Transverse colon (tissue), 4 donors: ENCODE measurements around the gene PEX10. TPM values are rescaled to one million over a fixed set of nuclear protein-coding genes. Genes with fewer than 3 reads are reported as not detected.

ENCODE experiments used
- DNase-seq: peaks from one replicate; pipeline ENCODE4 v3.0.0-alpha.2; 2019
- H3K27ac ChIP-seq, 4 donors: fragments of 200-600 bp; sonication (generic); 2 replicates each; pipeline ENCODE4 v1.5.1; 2016 to 2018; ENCODE audit warnings: inconsistent platforms in 4 of 4
- H3K27me3 ChIP-seq: fragments of 200-600 bp; sonication (generic); 2 replicates; pipeline ENCODE4 v1.5.1; 2017; ENCODE audit warnings: inconsistent platforms
- H3K36me3 ChIP-seq, 4 donors: fragments of 200-600 bp; sonication (generic); 2 replicates each; pipeline ENCODE4 v1.5.1; 2017 to 2019; ENCODE audit warnings: inconsistent platforms in 4 of 4
- H3K4me1 ChIP-seq, 4 donors: fragments of 200-600 bp; sonication (generic); 2 replicates each; pipeline ENCODE4 v1.5.1; 2017 to 2020; ENCODE audit warnings: inconsistent platforms in 4 of 4
- H3K4me3 ChIP-seq, 4 donors: fragments of 200-600 bp; sonication (generic); 1 replicate in 1 of 4; 2 replicates in 3 of 4; pipeline versions ENCODE4 v1.5.1 to v1.6.1; 2017 to 2019; ENCODE audit warnings: inconsistent platforms in 4 of 4
- H3K9me3 ChIP-seq, 2 donors: fragments of 200-600 bp; sonication (generic); 2 replicates each; pipeline ENCODE4 v1.5.1; 2017 to 2019; ENCODE audit warnings: inconsistent platforms in 2 of 2
- EP300 ChIP-seq: sonication (generic); formaldehyde crosslinking; IDR thresholded peaks from one replicate; pipeline ENCODE4 v1.6.1; 2017; ENCODE audit warnings: antibody characterized with exemption, low read depth
- POLR2A ChIP-seq: fragments of 450-650 bp; IDR thresholded peaks from one replicate; pipeline ENCODE4 v1.6.1; 2016; ENCODE audit warnings: antibody characterized with exemption, mild to moderate bottlenecking, moderate library complexity
- POLR2AphosphoS5 ChIP-seq, 3 donors: sonication (generic); formaldehyde crosslinking; IDR thresholded peaks; one replicate each; pipeline ENCODE4 v1.6.1; 2016; ENCODE audit warnings: antibody characterized with exemption in 3 of 3
- WGBS, 2 donors: methylation state at CpG; one replicate each; pipeline ENCODE4 v1.1.5; 2018; ENCODE audit warnings: low coverage in 1 of 2; 5-methylcytosine and 5-hydroxymethylcytosine counted together
- in situ Hi-C, 4 donors: fragments of 200-750 bp; cut with MboI; loops; one replicate each; pipeline versions ENCODE4 v1.15.0 to v1.15.1; 2017; ENCODE audit warnings: low sequenced_read_pairs in 3 of 4, low pct_ligation_motif_present in 1 of 4, low pct_unique_long_range_greater_than_20kb in 1 of 4
- intact Hi-C: fragments of 100-400 bp; cut with DNase I; formaldehyde crosslinking; loops from one replicate; pipeline ENCODE4 v1.15.1; 2023; ENCODE audit warnings: low total_unique reads
- total RNA-seq, 4 donors: library from RNA; depleted of rRNA; stranded (reverse); fragments of >200 nt; gene quantifications; one replicate each; pipeline ENCODE4 v1.1.0, GENCODE V29; 2016
- TF ChIP-seq, protein P1 (sequence below), 5 experiments: fragments of 200-600 bp in 3 of 5; fragments of 450-650 bp in 2 of 5; sonication (generic) in 3 of 5; IDR thresholded peaks; 1 replicate in 2 of 5; 2 replicates in 3 of 5; pipeline ENCODE4 v1.5.1; 2016 to 2017; ENCODE audit warnings: antibody characterized with exemption in 5 of 5, inconsistent platforms in 3 of 5, mild to moderate bottlenecking in 2 of 5, moderate library complexity in 1 of 5

Gene PEX10
- total RNA-seq, 4 donors from 2014 or later: 16.9 to 28.8 (median 21.3) TPM

GRCh38 chr1:2376931-2377672 lies 35.3 kb downstream of the PEX10 start:
- Histone ChIP-seq H3K9me3 (no peaks in the 10 kb centered on the region), H3K4me3 (no peak overlapping the region), H3K27ac (no peak overlapping the region), H3K36me3 (no peaks in the 10 kb centered on the region), H3K4me1 (peaks cover 0 to 9% (median 2%) of the 10 kb centered on the region in 4 donors), H3K27me3 (no peaks in the 10 kb centered on the region)
- intact Hi-C loops: no loop called here
- in situ Hi-C loops: loop anchor here in 1 of 4 donors (10.0 kb wide), 1 partner anchor 172 kb away; no protein-coding TSS in a partner anchor
- WGBS, 2 donors: 65 to 85% methylated on average over 4 to 19 of the region's 25 CpGs
- DNase-seq: peak; percentile 5
- TF ChIP-seq, protein P1, sequence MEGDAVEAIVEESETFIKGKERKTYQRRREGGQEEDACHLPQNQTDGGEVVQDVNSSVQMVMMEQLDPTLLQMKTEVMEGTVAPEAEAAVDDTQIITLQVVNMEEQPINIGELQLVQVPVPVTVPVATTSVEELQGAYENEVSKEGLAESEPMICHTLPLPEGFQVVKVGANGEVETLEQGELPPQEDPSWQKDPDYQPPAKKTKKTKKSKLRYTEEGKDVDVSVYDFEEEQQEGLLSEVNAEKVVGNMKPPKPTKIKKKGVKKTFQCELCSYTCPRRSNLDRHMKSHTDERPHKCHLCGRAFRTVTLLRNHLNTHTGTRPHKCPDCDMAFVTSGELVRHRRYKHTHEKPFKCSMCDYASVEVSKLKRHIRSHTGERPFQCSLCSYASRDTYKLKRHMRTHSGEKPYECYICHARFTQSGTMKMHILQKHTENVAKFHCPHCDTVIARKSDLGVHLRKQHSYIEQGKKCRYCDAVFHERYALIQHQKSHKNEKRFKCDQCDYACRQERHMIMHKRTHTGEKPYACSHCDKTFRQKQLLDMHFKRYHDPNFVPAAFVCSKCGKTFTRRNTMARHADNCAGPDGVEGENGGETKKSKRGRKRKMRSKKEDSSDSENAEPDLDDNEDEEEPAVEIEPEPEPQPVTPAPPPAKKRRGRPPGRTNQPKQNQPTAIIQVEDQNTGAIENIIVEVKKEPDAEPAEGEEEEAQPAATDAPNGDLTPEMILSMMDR (IDR thresholded peaks at IDR 0.05): no peak
- TF ChIP-seq POLR2A: no peak
- no peak for TF ChIP-seq EP300
- no peak for TF ChIP-seq POLR2AphosphoS5 (IDR thresholded peaks at IDR 0.05)

- WGBS, 2 donors: 89% methylated on average over 23 of the region's 23 CpGs; no CpG with 5 or more reads in 1 of the 2 donors
- no peak overlapping the region for H3K4me3 ChIP-seq
- H3K9me3 ChIP-seq: no peaks in the 10 kb centered on the region
- no peak overlapping the region for H3K27ac ChIP-seq
- no peaks in the 10 kb centered on the region for H3K27me3 ChIP-seq
- in situ Hi-C loops (loop anchor here in 1 of 4 donors (10.0 kb wide), 1 partner anchor 172 kb away; no protein-coding TSS in a partner anchor), intact Hi-C loops (no loop called here)
- peak; percentile 4 for DNase-seq
- H3K4me1 ChIP-seq: peaks cover 0 to 1% (median under 1%) of the 10 kb centered on the region in 4 donors
- TF ChIP-seq, protein P1 (IDR thresholded peaks at IDR 0.05): no peak
- no peak for TF ChIP-seq POLR2A
- TF ChIP-seq EP300: no peak
- TF ChIP-seq POLR2AphosphoS5 (IDR thresholded peaks at IDR 0.05): no peak
- no peaks in the 10 kb centered on the region for H3K36me3 ChIP-seq
Measured at GRCh38 chr1:2376261-2376741, 36.1 kb downstream of the PEX10 start.

DNA sequence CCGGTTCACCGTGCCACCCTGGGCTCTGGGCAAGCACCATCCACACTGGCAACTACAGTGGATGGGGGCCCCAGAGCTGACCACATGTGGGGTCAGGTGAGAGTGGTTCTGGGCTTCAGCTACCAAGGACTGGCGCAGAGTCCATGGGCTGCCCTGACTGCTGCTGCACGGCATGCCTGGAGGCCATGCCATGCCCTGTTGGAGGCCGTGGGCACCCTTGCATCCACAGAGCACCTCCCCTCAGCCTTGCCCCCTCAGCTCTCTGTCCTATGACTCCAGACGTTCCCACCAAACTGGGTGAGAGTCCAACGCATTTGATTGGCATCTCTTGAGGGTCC lies 36.5 kb downstream of the PEX10 start:
- H3K27ac ChIP-seq: no peak overlapping the region
- no peak for TF ChIP-seq POLR2A
- TF ChIP-seq EP300: no peak
- TF ChIP-seq POLR2AphosphoS5 (IDR thresholded peaks at IDR 0.05): no peak
- TF ChIP-seq, protein P1 (IDR thresholded peaks at IDR 0.05): no peak
- no peaks in the 10 kb centered on the region for H3K36me3 ChIP-seq
- 82% methylated on average over 7 of the region's 7 CpGs; no CpG with 5 or more reads in 1 of the 2 donors for WGBS, 2 donors
- H3K9me3 ChIP-seq: no peaks in the 10 kb centered on the region
- no peaks in the 10 kb centered on the region for H3K4me1 ChIP-seq
- H3K27me3 ChIP-seq: no peaks in the 10 kb centered on the region
- H3K4me3 ChIP-seq: no peak overlapping the region
- in situ Hi-C loops (loop anchor here in 1 of 4 donors (10.0 kb wide), 1 partner anchor 171 kb away; no protein-coding TSS in a partner anchor), intact Hi-C loops (no loop called here)
- DNase-seq: no peak

DNA sequence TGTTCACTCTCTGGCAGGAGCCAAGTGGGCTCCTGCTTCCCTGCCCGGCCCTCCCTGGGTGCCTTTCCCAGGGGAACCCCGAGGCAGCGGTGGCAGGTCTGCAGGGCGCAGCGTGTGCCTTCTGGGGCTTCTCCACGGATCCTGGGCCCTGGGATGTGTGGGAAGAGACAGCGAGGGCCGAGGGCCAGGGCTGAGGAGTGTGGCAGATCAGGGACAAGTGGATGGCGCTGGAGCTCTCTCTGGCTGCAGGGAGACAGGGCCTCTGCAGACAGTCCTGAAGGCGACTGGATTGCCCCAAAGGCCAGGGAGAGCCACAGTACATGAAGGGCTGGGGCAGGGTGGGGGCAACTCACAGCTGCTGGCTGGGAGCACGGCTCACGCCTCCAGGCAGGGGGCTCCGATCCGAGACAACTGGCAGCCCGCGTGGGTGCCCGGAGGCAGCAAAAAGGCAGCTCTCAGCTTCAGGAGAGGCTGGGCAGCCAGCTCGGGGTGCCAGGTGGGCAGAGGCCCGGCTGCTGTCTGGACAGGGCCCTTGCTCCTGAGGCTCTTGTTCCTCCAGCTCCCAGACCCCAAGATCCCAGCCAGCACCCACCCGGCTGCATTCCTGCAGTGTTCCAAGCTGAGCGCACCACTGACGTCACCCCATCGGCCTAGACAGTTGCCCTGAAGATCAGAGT lies 37.0 kb downstream of the PEX10 start:
- H3K4me3 ChIP-seq: no peak overlapping the region
- H3K4me1 ChIP-seq: no peaks in the 10 kb centered on the region
- TF ChIP-seq EP300: no peak
- TF ChIP-seq, protein P1 (IDR thresholded peaks at IDR 0.05): no peak
- TF ChIP-seq POLR2AphosphoS5 (IDR thresholded peaks at IDR 0.05): no peak
- no peak for TF ChIP-seq POLR2A
- in situ Hi-C loops: loop anchor here in 1 of 4 donors (10.0 kb wide), 1 partner anchor 171 kb away; no protein-coding TSS in a partner anchor
- no peaks in the 10 kb centered on the region for H3K27me3 ChIP-seq
- H3K36me3 ChIP-seq: no peaks in the 10 kb centered on the region
- intact Hi-C loops: no loop called here
- no peak overlapping the region for H3K27ac ChIP-seq
- H3K9me3 ChIP-seq: no peaks in the 10 kb centered on the region
- peak; percentile 2 for DNase-seq
- WGBS, 2 donors: 88% methylated on average over 23 of the region's 23 CpGs; no CpG with 5 or more reads in 1 of the 2 donors
